WTC11 (cell line): ENCODE measurements around the gene DTX4. TPM values are rescaled to one million over a fixed set of nuclear protein-coding genes. Genes with fewer than 3 reads are reported as not detected.
A peak's percentile ranks its signal among the peaks of the same experiment; 100 is the strongest.

Source experiments
- ATAC-seq: fragments of 200-7000 bp; cut with Tn5 transposase; 2 replicates; pipeline ENCODE4 v1.10.0; 2021; ENCODE audit warnings: mild to moderate bottlenecking, moderate library complexity
- CTCF ChIA-PET: fragments of 300-600 bp; sonication (Branson Sonifier 250); formaldehyde crosslinking; loops from one replicate; lab custom pipeline; 2021; ENCODE audit warnings: antibody characterized with exemption; lab: Charles Lee
- POLR2A ChIA-PET: fragments of 350-600 bp; sonication (Branson Sonifier 250); formaldehyde crosslinking; loops from one replicate; lab custom pipeline; 2021; ENCODE audit warnings: antibody characterized with exemption; lab: Charles Lee
- DNase-seq: peaks from one replicate; pipeline ENCODE4 v3.0.0; 2021; ENCODE audit warnings: low spot score
- H3K27ac Mint-ChIP-seq: 2 replicates; pipeline ENCODE4 v1.8.0; 2021; ENCODE audit warnings: mixed read lengths
- H3K27me3 Mint-ChIP-seq: 2 replicates; pipeline ENCODE4 v1.8.0; 2021; ENCODE audit warnings: low read depth, mild to moderate bottlenecking, moderate library complexity, mixed read lengths
- H3K36me3 Mint-ChIP-seq: 2 replicates; pipeline ENCODE4 v1.8.0; 2021; ENCODE audit warnings: mixed read lengths
- H3K4me1 Mint-ChIP-seq: 2 replicates; pipeline ENCODE4 v1.8.0; 2022; ENCODE audit warnings: mixed read lengths
- H3K4me3 Mint-ChIP-seq: 2 replicates; pipeline ENCODE4 v1.8.0; 2021; ENCODE audit warnings: mild to moderate bottlenecking, moderate library complexity, mixed read lengths
- H3K9me3 Mint-ChIP-seq: 2 replicates; pipeline ENCODE4 v1.8.0; 2021; ENCODE audit warnings: mixed read lengths
- ETV6 ChIP-seq: sonication (generic); formaldehyde crosslinking; IDR thresholded peaks from 2 replicates; pipeline ENCODE4 v1.8.1; 2022; ENCODE audit warnings: mild to moderate bottlenecking, missing genetic modification reagents
- FOXK1 ChIP-seq: sonication (generic); formaldehyde crosslinking; IDR thresholded peaks from 2 replicates; pipeline ENCODE4 v1.8.0; 2022; ENCODE audit warnings: mild to moderate bottlenecking, moderate library complexity, missing genetic modification reagents
- GTF2I ChIP-seq: fragments of 250-450 bp; sonication (Bioruptor Pico); conservative IDR thresholded peaks from 2 replicates; pipeline ENCODE4 v1.4.0; 2021; ENCODE audit warnings: mild to moderate bottlenecking
- IRF2 ChIP-seq: sonication (generic); formaldehyde crosslinking; IDR thresholded peaks from 2 replicates; pipeline ENCODE4 v1.8.0; 2022; ENCODE audit warnings: low read depth, missing genetic modification reagents, borderline replicate concordance
- KAT7 ChIP-seq: sonication (generic); formaldehyde crosslinking; IDR thresholded peaks from 2 replicates; pipeline ENCODE4 v1.8.1; 2023; ENCODE audit warnings: missing genetic modification reagents, mild to moderate bottlenecking, borderline replicate concordance
- MYBL2 ChIP-seq: sonication (generic); formaldehyde crosslinking; IDR thresholded peaks from 2 replicates; pipeline ENCODE4 v1.8.1; 2023; ENCODE audit warnings: mild to moderate bottlenecking, moderate library complexity, missing genetic modification reagents
- OVOL2 ChIP-seq: fragments of 250-450 bp; sonication (Bioruptor Pico); IDR thresholded peaks from 2 replicates; pipeline ENCODE4 v1.9.0; 2021; ENCODE audit warnings: mild to moderate bottlenecking, borderline replicate concordance
- TCF7 ChIP-seq: sonication (generic); formaldehyde crosslinking; IDR thresholded peaks from 2 replicates; pipeline ENCODE4 v1.8.0; 2022; ENCODE audit warnings: mild to moderate bottlenecking, low read depth, missing genetic modification reagents, moderate library complexity
- ZNF263 ChIP-seq: sonication (generic); formaldehyde crosslinking; IDR thresholded peaks from 2 replicates; pipeline ENCODE4 v1.8.1; 2022; ENCODE audit warnings: low read depth, mild to moderate bottlenecking, moderate library complexity, missing genetic modification reagents
- total RNA-seq: library from RNA; stranded (reverse); gene quantifications from 3 replicates; pipeline ENCODE4 v1.2.3, GENCODE V29; 2021
- TF ChIP-seq, protein P1 (sequence below): fragments of 200-600 bp; IDR thresholded peaks from 2 replicates; pipeline ENCODE4 v1.8.0; 2022; ENCODE audit warnings: antibody characterized with exemption
- TF ChIP-seq, protein P2 (sequence below): sonication (generic); formaldehyde crosslinking; IDR thresholded peaks from 2 replicates; pipeline ENCODE4 v1.8.0; 2022; ENCODE audit warnings: mild to moderate bottlenecking, missing genetic modification reagents
- TF ChIP-seq, protein P3 (sequence below): sonication (generic); formaldehyde crosslinking; IDR thresholded peaks from 2 replicates; pipeline ENCODE4 v1.8.1; 2023; ENCODE audit warnings: mild to moderate bottlenecking, moderate library complexity, missing genetic modification reagents
- TF ChIP-seq, protein P4 (sequence below): sonication (generic); formaldehyde crosslinking; IDR thresholded peaks from 2 replicates; pipeline ENCODE4 v1.8.0; 2023; ENCODE audit warnings: missing genetic modification reagents
- TF ChIP-seq, protein P5 (sequence below): fragments of 250-450 bp; sonication (Bioruptor Pico); IDR thresholded peaks from 2 replicates; pipeline ENCODE4 v2.1.2; 2022; ENCODE audit warnings: mild to moderate bottlenecking, moderate library complexity
- TF ChIP-seq, protein P6 (sequence below): sonication (generic); formaldehyde crosslinking; conservative IDR thresholded peaks from 2 replicates; pipeline ENCODE4 v1.8.1; 2023; ENCODE audit warnings: mild to moderate bottlenecking, low read depth, missing genetic modification reagents, moderate library complexity

The DTX4 gene
- total RNA-seq, 1 experiment from 2014 or later: 15.5 TPM

DNA sequence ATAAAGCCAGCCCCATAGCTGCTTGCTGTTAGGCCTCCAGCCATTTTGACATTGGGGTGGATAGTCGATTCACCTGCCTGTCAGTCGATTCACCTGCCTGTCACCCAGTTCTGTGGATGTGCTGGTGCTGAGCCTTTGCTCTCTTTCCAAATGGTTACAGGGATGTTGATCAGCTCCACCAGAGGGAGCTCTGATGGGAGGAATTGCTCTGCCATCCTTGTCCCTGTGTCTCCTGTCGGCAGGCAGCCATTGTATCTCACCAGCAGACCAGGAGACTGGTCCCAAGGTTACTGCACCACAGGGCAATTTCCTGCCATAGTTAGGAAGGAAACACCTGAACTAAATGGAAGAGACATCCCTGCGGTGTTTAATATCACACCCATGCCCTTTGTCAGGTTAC lies 34.7 kb downstream of the DTX4 start:
- Mint-ChIP-seq H3K4me3 (no peak overlapping the region), H3K27ac (no peak overlapping the region), H3K4me1 (peaks cover 6% of the 10 kb centered on the region), H3K27me3 (no peaks in the 10 kb centered on the region; the same call in 1 of the 2 replicates), H3K36me3 (peaks cover 22% of the 10 kb centered on the region), H3K9me3 (0 out of 2 replicates have a peak, but pooled peaks cover 2% of the 10 kb centered on the region)
- TF ChIP-seq FOXK1 (CRISPR knock-in tag) (no peak), IRF2 (CRISPR knock-in tag) (no peak)
- TF ChIP-seq, protein P1, sequence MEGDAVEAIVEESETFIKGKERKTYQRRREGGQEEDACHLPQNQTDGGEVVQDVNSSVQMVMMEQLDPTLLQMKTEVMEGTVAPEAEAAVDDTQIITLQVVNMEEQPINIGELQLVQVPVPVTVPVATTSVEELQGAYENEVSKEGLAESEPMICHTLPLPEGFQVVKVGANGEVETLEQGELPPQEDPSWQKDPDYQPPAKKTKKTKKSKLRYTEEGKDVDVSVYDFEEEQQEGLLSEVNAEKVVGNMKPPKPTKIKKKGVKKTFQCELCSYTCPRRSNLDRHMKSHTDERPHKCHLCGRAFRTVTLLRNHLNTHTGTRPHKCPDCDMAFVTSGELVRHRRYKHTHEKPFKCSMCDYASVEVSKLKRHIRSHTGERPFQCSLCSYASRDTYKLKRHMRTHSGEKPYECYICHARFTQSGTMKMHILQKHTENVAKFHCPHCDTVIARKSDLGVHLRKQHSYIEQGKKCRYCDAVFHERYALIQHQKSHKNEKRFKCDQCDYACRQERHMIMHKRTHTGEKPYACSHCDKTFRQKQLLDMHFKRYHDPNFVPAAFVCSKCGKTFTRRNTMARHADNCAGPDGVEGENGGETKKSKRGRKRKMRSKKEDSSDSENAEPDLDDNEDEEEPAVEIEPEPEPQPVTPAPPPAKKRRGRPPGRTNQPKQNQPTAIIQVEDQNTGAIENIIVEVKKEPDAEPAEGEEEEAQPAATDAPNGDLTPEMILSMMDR: peak; percentile 25; the same call in 1 of the 2 replicates
- CTCF ChIA-PET: interaction anchor here (0.7 to 4.3 kb wide), 16 partner anchors 8 to 577 kb away, joined by 3 to 38 read pairs (median 4); partner anchors contain the start of gene DTX4
- POLR2A ChIA-PET: interaction anchor here (1.0 kb wide), 1 partner anchor 24 kb away, joined by 6 read pairs; no protein-coding TSS in a partner anchor
- peak; percentile 90 for ATAC-seq
- peak; percentile 58 for DNase-seq

DNA sequence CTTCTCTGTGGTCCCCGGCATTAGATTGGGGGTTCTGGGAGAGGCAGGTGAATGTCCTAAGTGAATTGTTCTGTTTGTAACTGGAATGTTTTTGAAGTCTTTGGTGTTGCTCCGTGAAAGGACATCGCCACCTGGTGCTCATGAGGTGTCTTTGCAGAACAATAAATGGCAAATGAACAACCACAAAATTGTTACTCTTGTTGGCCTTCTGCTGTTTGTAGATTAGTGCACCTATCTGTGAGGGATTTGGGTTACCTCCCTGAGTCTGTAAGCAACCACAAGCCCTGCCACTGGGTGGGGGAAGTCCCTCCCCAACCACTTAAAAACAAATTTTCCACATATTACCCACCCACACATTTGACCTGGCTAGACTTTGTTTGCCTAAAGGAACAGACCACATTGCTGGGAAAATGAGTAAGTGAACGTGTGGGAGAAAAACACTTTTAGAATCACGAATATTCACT lies 36.1 kb downstream of the DTX4 start:
- Mint-ChIP-seq H3K27ac (0 out of 2 replicates have a peak overlapping the region, but pooled peaks have one; percentile 76), H3K4me1 (peaks cover 6% of the 10 kb centered on the region), H3K4me3 (no peak overlapping the region), H3K27me3 (no peaks in the 10 kb centered on the region; the same call in 1 of the 2 replicates), H3K9me3 (0 out of 2 replicates have a peak, but pooled peaks cover 3% of the 10 kb centered on the region), H3K36me3 (peaks cover 19% of the 10 kb centered on the region)
- POLR2A ChIA-PET: no interaction called here
- DNase-seq: peak; percentile 15
- TF ChIP-seq, protein P2, sequence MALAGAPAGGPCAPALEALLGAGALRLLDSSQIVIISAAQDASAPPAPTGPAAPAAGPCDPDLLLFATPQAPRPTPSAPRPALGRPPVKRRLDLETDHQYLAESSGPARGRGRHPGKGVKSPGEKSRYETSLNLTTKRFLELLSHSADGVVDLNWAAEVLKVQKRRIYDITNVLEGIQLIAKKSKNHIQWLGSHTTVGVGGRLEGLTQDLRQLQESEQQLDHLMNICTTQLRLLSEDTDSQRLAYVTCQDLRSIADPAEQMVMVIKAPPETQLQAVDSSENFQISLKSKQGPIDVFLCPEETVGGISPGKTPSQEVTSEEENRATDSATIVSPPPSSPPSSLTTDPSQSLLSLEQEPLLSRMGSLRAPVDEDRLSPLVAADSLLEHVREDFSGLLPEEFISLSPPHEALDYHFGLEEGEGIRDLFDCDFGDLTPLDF (CRISPR knock-in tag): no peak
- TF ChIP-seq GTF2I (CRISPR knock-in tag) (no peak), TCF7 (CRISPR knock-in tag) (no peak), KAT7 (CRISPR knock-in tag) (no peak)
- TF ChIP-seq, protein P1: peak; percentile 53
- TF ChIP-seq, protein P3, sequence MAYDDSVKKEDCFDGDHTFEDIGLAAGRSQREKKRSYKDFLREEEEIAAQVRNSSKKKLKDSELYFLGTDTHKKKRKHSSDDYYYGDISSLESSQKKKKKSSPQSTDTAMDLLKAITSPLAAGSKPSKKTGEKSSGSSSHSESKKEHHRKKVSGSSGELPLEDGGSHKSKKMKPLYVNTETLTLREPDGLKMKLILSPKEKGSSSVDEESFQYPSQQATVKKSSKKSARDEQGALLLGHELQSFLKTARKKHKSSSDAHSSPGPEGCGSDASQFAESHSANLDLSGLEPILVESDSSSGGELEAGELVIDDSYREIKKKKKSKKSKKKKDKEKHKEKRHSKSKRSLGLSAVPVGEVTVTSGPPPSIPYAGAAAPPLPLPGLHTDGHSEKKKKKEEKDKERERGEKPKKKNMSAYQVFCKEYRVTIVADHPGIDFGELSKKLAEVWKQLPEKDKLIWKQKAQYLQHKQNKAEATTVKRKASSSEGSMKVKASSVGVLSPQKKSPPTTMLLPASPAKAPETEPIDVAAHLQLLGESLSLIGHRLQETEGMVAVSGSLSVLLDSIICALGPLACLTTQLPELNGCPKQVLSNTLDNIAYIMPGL (CRISPR knock-in tag): no peak
- CTCF ChIA-PET: interaction anchor here (1.2 to 2.9 kb wide), 3 partner anchors 26 to 36 kb away, joined by 3 to 20 read pairs (median 3); partner anchors contain the start of gene DTX4
- ATAC-seq: peak; percentile 47

DNA sequence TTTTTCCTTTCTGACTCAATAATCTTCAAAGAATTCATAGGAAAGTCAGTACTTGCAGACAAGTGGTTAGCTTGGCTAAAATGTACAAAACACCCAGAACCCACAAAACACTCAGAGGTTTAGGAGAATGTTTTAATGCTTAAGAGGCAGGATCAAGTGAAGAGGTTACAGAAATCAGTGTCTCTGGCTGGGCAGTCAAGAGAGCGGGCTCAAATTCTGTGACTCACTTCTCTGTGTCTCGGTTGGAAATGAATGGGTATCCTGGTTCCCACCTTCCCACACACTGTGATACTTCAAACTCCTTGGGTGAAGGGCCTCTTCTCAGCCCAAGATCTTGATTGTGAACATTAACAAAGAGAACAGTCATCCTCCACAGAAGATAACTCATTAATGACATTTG lies 37.0 kb downstream of the DTX4 start:
- H3K4me3 Mint-ChIP-seq: no peak overlapping the region
- CTCF ChIA-PET: interaction anchor here (0.7 to 1.3 kb wide), 4 partner anchors 15 to 37 kb away, joined by 3 read pairs; partner anchors contain the start of gene DTX4
- H3K4me1 Mint-ChIP-seq: peaks cover 6% of the 10 kb centered on the region
- 0 out of 2 replicates have a peak, but pooled peaks cover 3% of the 10 kb centered on the region for H3K9me3 Mint-ChIP-seq
- POLR2A ChIA-PET: no interaction called here
- ATAC-seq (no peak), DNase-seq (no peak)
- peaks cover 19% of the 10 kb centered on the region for H3K36me3 Mint-ChIP-seq
- H3K27me3 Mint-ChIP-seq: no peaks in the 10 kb centered on the region; the same call in 1 of the 2 replicates
- no peak overlapping the region for H3K27ac Mint-ChIP-seq
- TF ChIP-seq, protein P4, sequence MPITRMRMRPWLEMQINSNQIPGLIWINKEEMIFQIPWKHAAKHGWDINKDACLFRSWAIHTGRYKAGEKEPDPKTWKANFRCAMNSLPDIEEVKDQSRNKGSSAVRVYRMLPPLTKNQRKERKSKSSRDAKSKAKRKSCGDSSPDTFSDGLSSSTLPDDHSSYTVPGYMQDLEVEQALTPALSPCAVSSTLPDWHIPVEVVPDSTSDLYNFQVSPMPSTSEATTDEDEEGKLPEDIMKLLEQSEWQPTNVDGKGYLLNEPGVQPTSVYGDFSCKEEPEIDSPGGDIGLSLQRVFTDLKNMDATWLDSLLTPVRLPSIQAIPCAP (CRISPR knock-in tag): no peak
- TF ChIP-seq, protein P1: no peak
- TF ChIP-seq ETV6 (CRISPR knock-in tag): no peak
- no peak for TF ChIP-seq ZNF263 (CRISPR knock-in tag)
- TF ChIP-seq MYBL2 (CRISPR knock-in tag): no peak
- TF ChIP-seq, protein P5, sequence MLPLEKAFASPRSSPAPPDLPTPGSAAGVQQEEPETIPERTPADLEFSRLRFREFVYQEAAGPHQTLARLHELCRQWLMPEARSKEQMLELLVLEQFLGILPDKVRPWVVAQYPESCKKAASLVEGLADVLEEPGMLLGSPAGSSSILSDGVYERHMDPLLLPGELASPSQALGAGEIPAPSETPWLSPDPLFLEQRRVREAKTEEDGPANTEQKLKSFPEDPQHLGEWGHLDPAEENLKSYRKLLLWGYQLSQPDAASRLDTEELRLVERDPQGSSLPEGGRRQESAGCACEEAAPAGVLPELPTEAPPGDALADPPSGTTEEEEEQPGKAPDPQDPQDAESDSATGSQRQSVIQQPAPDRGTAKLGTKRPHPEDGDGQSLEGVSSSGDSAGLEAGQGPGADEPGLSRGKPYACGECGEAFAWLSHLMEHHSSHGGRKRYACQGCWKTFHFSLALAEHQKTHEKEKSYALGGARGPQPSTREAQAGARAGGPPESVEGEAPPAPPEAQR (CRISPR knock-in tag): no peak
- no peak for TF ChIP-seq GTF2I (CRISPR knock-in tag)
- no peak for TF ChIP-seq OVOL2
- TF ChIP-seq, protein P6, sequence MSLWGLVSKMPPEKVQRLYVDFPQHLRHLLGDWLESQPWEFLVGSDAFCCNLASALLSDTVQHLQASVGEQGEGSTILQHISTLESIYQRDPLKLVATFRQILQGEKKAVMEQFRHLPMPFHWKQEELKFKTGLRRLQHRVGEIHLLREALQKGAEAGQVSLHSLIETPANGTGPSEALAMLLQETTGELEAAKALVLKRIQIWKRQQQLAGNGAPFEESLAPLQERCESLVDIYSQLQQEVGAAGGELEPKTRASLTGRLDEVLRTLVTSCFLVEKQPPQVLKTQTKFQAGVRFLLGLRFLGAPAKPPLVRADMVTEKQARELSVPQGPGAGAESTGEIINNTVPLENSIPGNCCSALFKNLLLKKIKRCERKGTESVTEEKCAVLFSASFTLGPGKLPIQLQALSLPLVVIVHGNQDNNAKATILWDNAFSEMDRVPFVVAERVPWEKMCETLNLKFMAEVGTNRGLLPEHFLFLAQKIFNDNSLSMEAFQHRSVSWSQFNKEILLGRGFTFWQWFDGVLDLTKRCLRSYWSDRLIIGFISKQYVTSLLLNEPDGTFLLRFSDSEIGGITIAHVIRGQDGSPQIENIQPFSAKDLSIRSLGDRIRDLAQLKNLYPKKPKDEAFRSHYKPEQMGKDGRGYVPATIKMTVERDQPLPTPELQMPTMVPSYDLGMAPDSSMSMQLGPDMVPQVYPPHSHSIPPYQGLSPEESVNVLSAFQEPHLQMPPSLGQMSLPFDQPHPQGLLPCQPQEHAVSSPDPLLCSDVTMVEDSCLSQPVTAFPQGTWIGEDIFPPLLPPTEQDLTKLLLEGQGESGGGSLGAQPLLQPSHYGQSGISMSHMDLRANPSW (CRISPR knock-in tag): no peak
